Liver (tissue), 9 donors: Measurements from ENCODE around the gene ARPIN. TPM values are rescaled to one million over a fixed set of nuclear protein-coding genes. Genes with fewer than 3 reads are reported as not detected.
A peak's percentile ranks its signal among the peaks of the same experiment; 100 is the strongest.

ENCODE experiments used
- DNase-seq: peaks from one replicate; pipeline ENCODE4 v3.0.0-alpha.2; 2017; ENCODE audit warnings: low spot score
- H3K27ac ChIP-seq, 2 donors: one replicate each; pipeline ENCODE4 v1.7.0; 2013; ENCODE audit warnings: inconsistent platforms in 2 of 2, low read length in 2 of 2, control low read depth in 1 of 2, low read depth in 1 of 2, mild to moderate bottlenecking in 1 of 2
- H3K27me3 ChIP-seq, 4 donors: one replicate each; pipeline versions ENCODE4 v1.6.1 to v1.7.0; 2013; ENCODE audit warnings: low read length in 3 of 4, inconsistent platforms in 1 of 4, mild to moderate bottlenecking in 1 of 4, moderate library complexity in 1 of 4; ENCODE audit not compliant: control insufficient read depth in 4 of 4, insufficient read depth in 4 of 4
- H3K36me3 ChIP-seq, 4 donors: one replicate each; pipeline versions ENCODE4 v1.6.1 to v1.7.0; 2013; ENCODE audit warnings: low read length in 3 of 4, mild to moderate bottlenecking in 3 of 4, low read depth in 1 of 4, moderate library complexity in 1 of 4; ENCODE audit not compliant: control insufficient read depth in 4 of 4, insufficient read depth in 3 of 4
- H3K4me1 ChIP-seq, 4 donors: one replicate each; pipeline versions ENCODE4 v1.6.1 to v1.7.0; 2013; ENCODE audit warnings: low read length in 3 of 4, mild to moderate bottlenecking in 3 of 4, moderate library complexity in 1 of 4; ENCODE audit not compliant: control insufficient read depth in 4 of 4, insufficient read depth in 4 of 4
- H3K4me3 ChIP-seq, 3 donors: one replicate each; pipeline versions ENCODE4 v1.6.1 to v1.7.0; 2013; ENCODE audit warnings: low read length in 3 of 3, control low read depth in 1 of 3, low read depth in 1 of 3, mild to moderate bottlenecking in 1 of 3
- H3K9ac ChIP-seq, 2 donors: one replicate each; pipeline ENCODE4 v1.7.0; 2013; ENCODE audit warnings: low read length in 2 of 2, mild to moderate bottlenecking in 2 of 2, moderate library complexity in 2 of 2, control low read depth in 1 of 2, low read depth in 1 of 2
- H3K9me3 ChIP-seq, 4 donors: one replicate each; pipeline versions ENCODE4 v1.6.1 to v1.7.0; 2013; ENCODE audit warnings: low read length in 3 of 4; ENCODE audit not compliant: control insufficient read depth in 4 of 4
- ATF3 ChIP-seq: IDR thresholded peaks from 2 replicates; pipeline ENCODE4 v1.6.1; 2016; ENCODE audit warnings: antibody characterized with exemption
- CTCF ChIP-seq: fragments of 150-350 bp; IDR thresholded peaks from 2 replicates; pipeline ENCODE4 v1.5.1; 2017; ENCODE audit warnings: improper control_type of control experiment, low read depth, low read length; ENCODE audit not compliant: missing input control
- EGR1 ChIP-seq, 2 donors: IDR thresholded peaks; 2 replicates each; pipeline ENCODE4 v1.6.1; 2016 to 2018; ENCODE audit warnings: antibody characterized with exemption in 2 of 2, low read depth in 2 of 2
- FOXA1 ChIP-seq: IDR thresholded peaks from 2 replicates; pipeline ENCODE4 v1.6.1; 2016; ENCODE audit warnings: antibody characterized with exemption
- FOXA2 ChIP-seq: IDR thresholded peaks from 2 replicates; pipeline ENCODE4 v1.6.1; 2016; ENCODE audit warnings: antibody characterized with exemption
- GABPA ChIP-seq, 2 donors: IDR thresholded peaks in 1 of 2; conservative IDR thresholded peaks in 1 of 2; 2 replicates each; pipeline ENCODE4 v1.6.1; 2016; ENCODE audit warnings: antibody characterized with exemption in 2 of 2, mild to moderate bottlenecking in 1 of 2, moderate library complexity in 1 of 2
- HNF4A ChIP-seq, 2 donors: conservative IDR thresholded peaks; 2 replicates each; pipeline ENCODE4 v1.6.1; 2016; ENCODE audit warnings: antibody characterized with exemption in 2 of 2, mild to moderate bottlenecking in 2 of 2
- HNF4G ChIP-seq: IDR thresholded peaks from 2 replicates; pipeline ENCODE4 v1.6.1; 2016; ENCODE audit warnings: antibody characterized with exemption
- JUND ChIP-seq, 2 donors: IDR thresholded peaks; 2 replicates each; pipeline ENCODE4 v1.6.1; 2016; ENCODE audit warnings: antibody characterized with exemption in 2 of 2
- MAX ChIP-seq: IDR thresholded peaks from 2 replicates; pipeline ENCODE4 v1.6.1; 2016; ENCODE audit warnings: antibody characterized with exemption
- NR2F2 ChIP-seq: IDR thresholded peaks from 2 replicates; pipeline ENCODE4 v1.6.1; 2016; ENCODE audit warnings: antibody characterized with exemption
- RAD21 ChIP-seq, 2 donors: IDR thresholded peaks; 2 replicates each; pipeline ENCODE4 v1.6.1; 2016; ENCODE audit warnings: antibody characterized with exemption in 2 of 2, mild to moderate bottlenecking in 2 of 2
- RXRA ChIP-seq, 2 donors: IDR thresholded peaks; 2 replicates each; pipeline ENCODE4 v1.6.1; 2017 to 2018; ENCODE audit warnings: antibody characterized with exemption in 2 of 2, mild to moderate bottlenecking in 1 of 2
- TAF1 ChIP-seq: conservative IDR thresholded peaks from 2 replicates; pipeline ENCODE4 v1.6.1; 2016; ENCODE audit warnings: antibody characterized with exemption, mild to moderate bottlenecking
- YY1 ChIP-seq: IDR thresholded peaks from 2 replicates; pipeline ENCODE4 v1.6.1; 2016; ENCODE audit warnings: antibody characterized with exemption, mild to moderate bottlenecking
- ZBTB33 ChIP-seq: IDR thresholded peaks from 2 replicates; pipeline ENCODE4 v1.6.1; 2016; ENCODE audit warnings: antibody characterized with exemption
- WGBS: extraction: QIAGEN DNeasy Blood & Tissue Kit; methylation state at CpG from one replicate; pipeline ENCODE4 v1.1.7; 2013; 5-methylcytosine and 5-hydroxymethylcytosine counted together
- polyA plus RNA-seq, 2 donors: library from polyadenylated mRNA; stranded (reverse) in 1 of 2; unstranded in 1 of 2; fragments of 200-250 nt in 1 of 2; fragments of >200 nt in 1 of 2; fragmentation: Nextera tagmentation in 1 of 2; extraction: Ambion mirVana in 1 of 2; gene quantifications; one replicate each; pipeline versions ENCODE4 v1.2.1 to v1.2.3, GENCODE V29; 2013 to 2015
- total RNA-seq, 2 donors: library from RNA; depleted of rRNA; stranded (reverse); fragments of >200 nt; gene quantifications; one replicate each; pipeline ENCODE4 v1.2.3, GENCODE V29; 2014
- donor health status: healthy.
- donor health status: healthy.
- donor health status: healthy.
- donor health status: healthy.
- donor health status: healthy.

The ARPIN gene
- total and polyA plus RNA-seq, 4 donors, result 1.6 to 7.2 (median 3.5) TPM

GRCh38 chr15:89860891-89861290, 51.9 kb downstream of the ARPIN start:
- no peak overlapping the region for H3K4me3 ChIP-seq
- H3K27ac ChIP-seq, result no peak overlapping the region
- DNase-seq, result no peak
- peaks cover 1 to 12% (median 8%) of the 10 kb centered on the region in 4 donors for H3K36me3 ChIP-seq
- H3K4me1 ChIP-seq, result peaks cover 7 to 42% (median 27%) of the 10 kb centered on the region in 4 donors
- no peak overlapping the region for H3K9ac ChIP-seq
- no peaks in the 10 kb centered on the region for H3K9me3 ChIP-seq
- TF ChIP-seq GABPA (IDR thresholded peaks at IDR 0.05 in 1 of 2, conservative IDR thresholded peaks at IDR 0.05 in 1 of 2), result no peak
- no peak for TF ChIP-seq HNF4A (conservative IDR thresholded peaks at IDR 0.05)
- no peak for TF ChIP-seq RAD21 (IDR thresholded peaks at IDR 0.05)
- no peak for TF ChIP-seq NR2F2
- no peak for TF ChIP-seq TAF1
- TF ChIP-seq HNF4G, result no peak
- TF ChIP-seq CTCF, result no peak
- TF ChIP-seq ATF3, result no peak
- TF ChIP-seq EGR1 (IDR thresholded peaks at IDR 0.05; ENCODE audit: low read depth in 2 of 2), result no peak
- TF ChIP-seq YY1, result no peak
- TF ChIP-seq FOXA2, result no peak
- H3K27me3 ChIP-seq, result no peaks in the 10 kb centered on the region
- WGBS, result 70% methylated on average over 2 of the region's 2 CpGs

- TF ChIP-seq FOXA1 (no peak), HNF4A (conservative IDR thresholded peaks at IDR 0.05) (no peak), YY1 (no peak), ZBTB33 (no peak), HNF4G (no peak), EGR1 (IDR thresholded peaks at IDR 0.05; ENCODE audit: low read depth in 2 of 2) (no peak)
- Histone ChIP-seq H3K9me3 (no peaks in the 10 kb centered on the region), H3K27me3 (no peaks in the 10 kb centered on the region), H3K36me3 (peaks cover 1 to 12% (median 8%) of the 10 kb centered on the region in 4 donors), H3K4me1 (peaks cover 6 to 38% (median 24%) of the 10 kb centered on the region in 4 donors), H3K9ac (no peak overlapping the region), H3K27ac (no peak overlapping the region), H3K4me3 (no peak overlapping the region)
- WGBS, result 56% methylated on average over 3 of the region's 3 CpGs
- no peak for DNase-seq
Measured at GRCh38 chr15:89860431-89860830, 52.3 kb downstream of the ARPIN start.

- Histone ChIP-seq H3K36me3 (peaks cover 1 to 12% (median 8%) of the 10 kb centered on the region in 4 donors), H3K4me1 (peaks cover 5 to 31% (median 21%) of the 10 kb centered on the region in 4 donors), H3K4me3 (no peak overlapping the region), H3K27me3 (no peaks in the 10 kb centered on the region), H3K27ac (peak overlapping the region; percentile 43 to 71), H3K9ac (no peak overlapping the region), H3K9me3 (no peaks in the 10 kb centered on the region)
- no peak for DNase-seq
- 68% methylated on average over 9 of the region's 9 CpGs for WGBS
- TF ChIP-seq RAD21 (IDR thresholded peaks at IDR 0.05), result peak in 1 of 2 donors; percentile 15
- TF ChIP-seq FOXA1, result peak; percentile 15
- TF ChIP-seq HNF4G, result peak; percentile 52
- TF ChIP-seq JUND (IDR thresholded peaks at IDR 0.05), result peak; percentile 60 to 74
- peak; percentile 60 to 84 for TF ChIP-seq RXRA (IDR thresholded peaks at IDR 0.05)
- peak; percentile 56 for TF ChIP-seq MAX
- TF ChIP-seq TAF1, result no peak
- TF ChIP-seq HNF4A (conservative IDR thresholded peaks at IDR 0.05), result peak; percentile 72 to 80
- no peak for TF ChIP-seq GABPA (IDR thresholded peaks at IDR 0.05 in 1 of 2, conservative IDR thresholded peaks at IDR 0.05 in 1 of 2)
- TF ChIP-seq CTCF, result no peak
Measured at GRCh38 chr15:89858661-89859458, 53.9 kb downstream of the ARPIN start.
